K562 (cell line): ENCODE results near the gene RAB21. TPM values are rescaled to one million over a fixed set of nuclear protein-coding genes. Genes with fewer than 3 reads are reported as not detected.
A peak's percentile ranks its signal among the peaks of the same experiment; 100 is the strongest.

ENCODE experiments used
- ARID2 ChIP-seq: fragments of 450-650 bp; IDR thresholded peaks from 2 replicates; pipeline ENCODE4 v1.6.1; 2017; ENCODE audit warnings: antibody characterized with exemption, mild to moderate bottlenecking
- DEAF1 ChIP-seq: fragments of 450-650 bp; formaldehyde crosslinking; IDR thresholded peaks from 2 replicates; pipeline ENCODE4 v1.4.0; 2020; ENCODE audit warnings: mild to moderate bottlenecking, moderate library complexity
- DIDO1 ChIP-seq: fragments of 450-650 bp; IDR thresholded peaks from 2 replicates; pipeline ENCODE4 v1.6.1; 2016; ENCODE audit warnings: low read depth, missing biosample characterization, missing genetic modification characterization
- ERF ChIP-seq: fragments of 450-650 bp; formaldehyde crosslinking; IDR thresholded peaks from 2 replicates; pipeline ENCODE4 v1.4.0; 2020; ENCODE audit warnings: mild to moderate bottlenecking, mixed read lengths
- FOXK2 ChIP-seq, 2 experiments: fragments of 450-650 bp; IDR thresholded peaks in 1 of 2; conservative IDR thresholded peaks in 1 of 2; 2 replicates each; pipeline ENCODE4 v1.6.1; 2016; ENCODE audit warnings: low read depth in 2 of 2, mild to moderate bottlenecking in 1 of 2
- HBP1 ChIP-seq: fragments of 450-650 bp; formaldehyde crosslinking; IDR thresholded peaks from 2 replicates; pipeline ENCODE4 v1.4.0; 2022; ENCODE audit warnings: missing genetic modification characterization
- KLF10 ChIP-seq: fragments of 250-450 bp; sonication (Bioruptor Pico); IDR thresholded peaks from 2 replicates; pipeline ENCODE4 v1.6.1; 2021; ENCODE audit warnings: matching md5 sums
- NFYB ChIP-seq: IDR thresholded peaks from 2 replicates; pipeline ENCODE4 v1.6.1; 2011; ENCODE audit warnings: mild to moderate bottlenecking, moderate library complexity; ENCODE audit not compliant: insufficient read length; ENCODE audit errors: extremely low read depth
- PCBP2 ChIP-seq: fragments of 200-400 bp; formaldehyde crosslinking; IDR thresholded peaks from 2 replicates; pipeline ENCODE4 v1.6.1; 2018; ENCODE audit warnings: low read length, low read depth, mild to moderate bottlenecking, moderate library complexity; ENCODE audit not compliant: poor library complexity, severe bottlenecking
- POLR2G ChIP-seq: fragments of 200-400 bp; formaldehyde crosslinking; IDR thresholded peaks from 2 replicates; pipeline ENCODE4 v1.6.1; 2017; ENCODE audit warnings: low read depth, mild to moderate bottlenecking, antibody characterized with exemption, low read length, moderate library complexity
- TAL1 ChIP-seq: fragments of 450-650 bp; IDR thresholded peaks from 2 replicates; pipeline ENCODE4 v1.6.1; 2016; ENCODE audit warnings: mild to moderate bottlenecking
- ZBTB40 ChIP-seq, 2 experiments: fragments of 450-650 bp in 1 of 2; sonication (generic) in 1 of 2; formaldehyde crosslinking in 1 of 2; IDR thresholded peaks; 2 replicates each; pipeline versions ENCODE4 v1.7.1 to v1.9.0; 2016 to 2022; ENCODE audit warnings: inconsistent platforms in 1 of 2, mild to moderate bottlenecking in 1 of 2, missing genetic modification reagents in 1 of 2
- ZNF431 ChIP-seq: sonication (generic); formaldehyde crosslinking; IDR thresholded peaks from 2 replicates; pipeline ENCODE4 v1.8.0; 2022; ENCODE audit warnings: mild to moderate bottlenecking, missing genetic modification reagents
- ZNF586 ChIP-seq: fragments of 450-650 bp; formaldehyde crosslinking; conservative IDR thresholded peaks from 2 replicates; pipeline ENCODE4 v1.4.0; 2020; ENCODE audit warnings: mild to moderate bottlenecking, moderate library complexity
- ZNF696 ChIP-seq: fragments of 250-450 bp; sonication (Bioruptor Pico); conservative IDR thresholded peaks from 2 replicates; pipeline ENCODE4 v1.4.0; 2020; ENCODE audit warnings: mild to moderate bottlenecking, moderate library complexity
- polyA plus RNA-seq, 8 experiments: library from polyadenylated mRNA; depleted of rRNA in 4 of 8; stranded (reverse) in 5 of 8; unstranded in 3 of 8; fragments of >200 nt; fragmentation: Nextera tagmentation in 2 of 8; fragmentation: Illumina TruSeq in 1 of 8; extraction: Ambion mirVana in 2 of 8; extraction: Trizol in 1 of 8; gene quantifications; 2 replicates each; pipeline versions ENCODE4 v1.2.1 to v1.2.3, GENCODE V29; 2011 to 2014; ENCODE audit warnings: inconsistent platforms in 1 of 8, missing spikeins in 1 of 8
- total RNA-seq, 7 experiments: library from RNA; depleted of rRNA in 6 of 7; stranded (reverse); fragments of >200 nt in 6 of 7; fragmentation: Illumina TruSeq in 2 of 7; extraction: Trizol in 2 of 7; gene quantifications; 2 replicates each; pipeline versions ENCODE4 v1.2.1 to v1.2.3, GENCODE V29; 2011 to 2021; ENCODE audit warnings: low replicate concordance in 1 of 7

The RAB21 gene
- total and polyA plus RNA-seq, 9 of the 15 experiments (the other 6 are each of a cell fraction or from before 2014, with no cell fraction given): 5.3 to 45.6 (median 19.6) TPM

- TF ChIP-seq PCBP2 (no peak), ZNF431 (no peak), TAL1 (no peak), KLF10 (CRISPR knock-in tag) (no peak), ZBTB40 (IDR thresholded peaks at IDR 0.05) (no peak), ZBTB40 (CRISPR knock-in tag; IDR thresholded peaks at IDR 0.05) (no peak), ARID2 (no peak), DEAF1 (CRISPR knock-in tag) (no peak), NFYB (no peak), ZNF696 (CRISPR knock-in tag) (no peak), HBP1 (CRISPR knock-in tag) (no peak), POLR2G (peak; percentile 87), DIDO1 (tag) (0 out of 2 replicates have a peak, but pooled peaks have one; percentile 32), ZNF586 (CRISPR knock-in tag) (no peak), FOXK2 (conservative IDR thresholded peaks at IDR 0.05 in 1 of 2, IDR thresholded peaks at IDR 0.05 in 1 of 2; ENCODE audit: low read depth in 2 of 2) (peak in 1 of 2 experiments; percentile 84; a peak in 2 of 4 replicates), ERF (CRISPR knock-in tag) (no peak)
These were observed at the start of gene RAB21 (continued) for GRCh38 chr12:71754461-71755145.
